NCI-H460 (cell line): ENCODE results near the gene TSEN54. TPM values are rescaled to one million over a fixed set of nuclear protein-coding genes. Genes with fewer than 3 reads are reported as not detected.

Experiments
- DNase-seq: peaks from one replicate; pipeline ENCODE4 v3.0.0-alpha.2; 2016; ENCODE audit warnings: low read depth; ENCODE audit errors: extremely low read depth
- total RNA-seq: library from RNA; depleted of rRNA; stranded (reverse); fragments of >200 nt; shearing (Covaris generic); gene quantifications from 2 replicates; pipeline ENCODE4 v1.2.3, GENCODE V29; 2014

Gene TSEN54
- total RNA-seq, 1 experiment from 2014 or later = 17.3 TPM

DNA sequence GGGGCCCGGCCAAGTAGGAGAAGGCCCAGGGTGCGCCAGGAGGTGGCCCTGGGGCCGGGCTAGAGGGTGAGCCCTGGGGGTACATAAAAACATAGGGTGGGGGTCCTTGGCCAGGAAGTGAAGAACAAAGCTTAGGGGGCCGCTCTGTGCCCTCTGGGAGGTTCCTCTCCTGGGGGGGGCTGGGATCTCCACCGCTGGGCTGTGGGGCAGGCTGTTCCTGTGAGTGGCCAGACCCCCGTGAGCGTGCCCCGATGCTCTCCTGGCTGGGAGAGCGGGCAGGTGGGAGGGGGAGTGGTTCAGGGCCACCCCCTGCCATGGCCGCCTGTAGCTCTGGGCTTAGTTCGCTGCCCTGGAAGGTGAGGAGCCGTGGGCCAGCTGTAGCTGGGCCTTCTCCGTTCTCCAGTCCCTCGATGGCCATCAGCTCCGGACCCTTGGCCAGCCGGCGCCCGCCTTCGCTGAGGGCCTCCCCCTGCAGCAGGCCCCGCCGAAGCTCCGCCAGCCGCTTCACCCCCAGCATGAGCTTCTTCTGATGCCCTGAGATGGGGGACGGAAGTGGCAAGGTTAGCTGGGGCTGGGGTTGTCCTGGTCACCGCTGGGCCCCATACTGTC is 13.5 kb upstream of the TSEN54 start:
- DNase-seq = no peak

DNA sequence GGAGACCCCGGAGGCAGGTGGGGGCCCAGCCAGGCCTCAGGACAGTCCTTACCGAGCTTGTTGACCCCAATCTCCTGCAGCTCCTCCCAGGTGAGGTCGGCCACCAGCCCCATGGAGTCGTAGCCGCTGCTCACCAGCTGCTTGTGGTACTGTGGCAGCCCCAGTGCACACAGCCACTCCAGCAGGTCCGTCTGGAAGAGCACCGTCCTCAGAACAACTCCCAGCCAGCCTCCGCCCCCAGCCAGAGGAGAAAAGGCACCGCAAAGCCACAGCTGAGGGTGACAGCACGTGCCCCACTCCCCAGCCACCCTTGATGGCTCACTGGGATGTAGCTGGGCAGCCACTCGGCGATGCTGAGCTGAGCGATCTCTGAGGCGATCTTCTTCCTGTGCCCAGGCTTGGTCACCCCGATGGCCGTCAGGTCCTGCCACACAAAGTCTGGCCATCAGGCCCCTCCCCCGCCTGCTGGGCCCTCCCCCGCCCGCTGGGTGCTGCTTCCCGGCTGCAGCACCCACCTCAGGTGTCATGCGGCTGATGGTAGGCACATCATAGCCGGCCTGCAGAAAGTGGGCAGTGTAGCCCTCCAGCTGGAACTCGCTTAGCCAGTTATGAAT is 12.9 kb upstream of the TSEN54 start:
- no peak for DNase-seq

DNA sequence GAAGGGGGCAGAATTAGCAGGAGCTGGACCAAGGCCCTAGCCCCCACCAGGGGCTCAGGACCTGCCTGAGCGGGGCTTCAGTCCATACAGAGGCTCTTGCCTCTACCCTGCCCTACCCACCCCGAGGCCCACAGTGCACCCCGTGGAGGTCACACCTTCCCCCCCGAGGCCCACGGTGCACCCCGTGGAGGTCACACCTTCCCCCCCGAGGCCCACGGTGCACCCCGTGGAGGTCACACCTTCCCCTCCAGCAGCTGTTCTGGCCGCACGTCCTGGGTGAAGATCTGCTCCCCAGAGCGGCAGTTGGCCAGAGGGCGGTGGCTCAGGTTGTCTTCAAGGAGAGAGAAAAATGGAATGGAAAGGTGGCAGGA is 12.4 kb upstream of the TSEN54 start:
- DNase-seq = no peak

DNA sequence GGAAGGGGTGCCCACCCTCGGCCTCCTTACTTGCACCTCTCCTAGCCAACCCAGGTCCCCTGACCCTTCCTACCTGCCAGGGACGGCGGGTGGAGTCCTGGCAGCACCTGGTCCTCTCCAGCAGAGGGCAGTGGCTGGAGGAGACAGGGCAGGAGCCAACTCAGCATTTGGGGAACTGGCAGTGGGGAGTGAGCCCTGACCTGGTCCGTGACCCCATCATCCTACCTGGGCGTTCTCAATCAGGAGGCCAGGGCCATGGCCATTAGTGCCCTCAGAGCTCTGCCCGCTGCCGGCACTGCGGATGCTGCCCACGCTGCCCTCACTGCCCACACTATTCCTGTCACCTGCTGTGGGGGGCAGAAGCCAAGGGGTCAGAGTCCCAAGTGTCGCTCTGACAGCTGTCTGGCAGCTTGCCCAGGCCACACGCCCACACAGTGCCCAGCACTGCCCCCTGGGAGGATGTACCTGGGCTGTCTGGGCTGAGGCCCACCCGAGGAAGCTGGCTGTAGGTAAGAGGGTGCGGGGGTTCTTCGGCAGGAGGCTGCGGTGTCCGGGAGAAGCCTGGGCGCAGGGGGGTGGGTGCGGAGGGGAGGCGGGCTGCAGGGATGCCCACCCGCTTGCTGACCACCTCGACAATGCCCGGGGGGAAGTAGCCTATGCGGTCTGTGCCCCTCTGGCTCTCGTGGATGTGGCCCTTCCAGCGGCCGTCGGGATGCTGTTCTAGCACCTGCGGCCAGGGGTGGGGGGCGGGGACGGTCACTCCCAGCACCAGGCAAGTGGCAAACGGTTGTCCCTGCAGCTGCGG is 11.8 kb upstream of the TSEN54 start:
- peak; percentile 40 for DNase-seq

DNA sequence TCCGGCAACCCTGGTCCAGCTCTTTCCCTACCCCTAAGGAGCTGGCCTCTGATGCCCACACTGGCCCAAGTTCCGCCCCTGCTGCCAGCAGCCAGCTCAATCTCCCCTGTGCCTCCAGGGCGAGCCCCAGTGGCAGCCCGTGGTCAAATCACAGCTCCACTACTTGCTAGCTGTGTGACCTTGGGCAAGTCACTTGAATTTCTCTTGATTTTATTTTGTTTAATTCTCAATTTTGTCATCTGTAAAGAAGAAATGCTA is 11.2 kb upstream of the TSEN54 start:
- no peak for DNase-seq

DNA sequence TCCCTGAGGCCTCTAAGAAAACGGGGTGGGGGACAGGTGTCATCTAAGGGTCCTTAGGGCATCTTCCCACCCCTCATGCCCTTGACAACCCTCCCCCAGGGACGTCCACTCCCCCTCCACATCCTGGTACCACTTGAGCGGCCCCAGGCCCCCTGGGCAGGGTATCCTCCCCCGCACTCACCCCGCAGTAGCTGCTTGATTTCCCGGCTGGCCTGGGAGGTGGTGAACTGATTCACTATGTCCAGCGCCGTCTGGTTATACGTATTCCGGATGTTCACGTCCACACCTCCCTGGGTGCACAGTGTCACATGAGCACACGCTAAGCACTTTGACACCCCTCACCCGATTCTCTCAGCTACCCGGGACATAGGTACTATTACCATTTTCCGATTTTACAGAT is 10.7 kb upstream of the TSEN54 start:
- DNase-seq = no peak

DNA sequence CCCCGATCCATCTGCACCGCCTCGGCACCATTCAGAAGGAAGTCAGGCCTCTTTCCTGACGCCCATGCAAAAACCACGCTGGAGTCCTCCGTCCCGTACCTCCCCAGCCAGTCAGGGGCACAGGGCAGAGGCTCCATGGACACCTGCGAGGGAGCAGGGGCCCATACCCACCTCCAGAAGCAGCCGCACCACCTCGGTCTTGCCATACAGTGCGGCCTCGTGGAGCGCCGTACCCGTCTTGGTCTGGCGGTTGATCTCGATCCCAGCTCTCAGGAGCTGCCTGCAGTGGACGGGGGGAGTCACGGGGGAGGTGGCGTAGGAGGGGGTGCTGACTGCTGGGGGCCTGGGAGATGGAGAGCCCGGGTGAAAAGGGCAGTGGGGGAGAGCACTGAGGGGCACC is 10.2 kb upstream of the TSEN54 start:
- DNase-seq = no peak

DNA sequence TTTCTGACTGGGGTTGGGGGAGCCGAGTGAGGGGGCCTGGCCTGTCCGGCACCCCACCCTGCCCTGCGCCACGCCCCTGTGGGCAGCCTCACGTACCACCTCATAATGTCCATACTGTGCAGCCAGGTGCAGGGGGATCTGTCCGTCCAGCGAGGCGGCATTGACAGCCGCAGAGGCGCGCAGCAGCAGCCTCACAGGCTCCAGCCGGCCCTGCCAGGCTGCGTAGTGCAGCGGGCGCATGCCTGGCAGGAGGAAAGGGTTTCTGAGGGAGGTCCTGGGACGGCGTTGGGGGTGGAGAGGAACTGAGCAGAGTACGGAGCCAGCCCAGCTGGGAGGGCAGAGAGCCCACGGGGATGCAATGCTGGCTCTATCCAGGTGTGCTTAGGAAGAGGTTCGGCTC is 9.4 kb upstream of the TSEN54 start:
- DNase-seq = no peak

DNA sequence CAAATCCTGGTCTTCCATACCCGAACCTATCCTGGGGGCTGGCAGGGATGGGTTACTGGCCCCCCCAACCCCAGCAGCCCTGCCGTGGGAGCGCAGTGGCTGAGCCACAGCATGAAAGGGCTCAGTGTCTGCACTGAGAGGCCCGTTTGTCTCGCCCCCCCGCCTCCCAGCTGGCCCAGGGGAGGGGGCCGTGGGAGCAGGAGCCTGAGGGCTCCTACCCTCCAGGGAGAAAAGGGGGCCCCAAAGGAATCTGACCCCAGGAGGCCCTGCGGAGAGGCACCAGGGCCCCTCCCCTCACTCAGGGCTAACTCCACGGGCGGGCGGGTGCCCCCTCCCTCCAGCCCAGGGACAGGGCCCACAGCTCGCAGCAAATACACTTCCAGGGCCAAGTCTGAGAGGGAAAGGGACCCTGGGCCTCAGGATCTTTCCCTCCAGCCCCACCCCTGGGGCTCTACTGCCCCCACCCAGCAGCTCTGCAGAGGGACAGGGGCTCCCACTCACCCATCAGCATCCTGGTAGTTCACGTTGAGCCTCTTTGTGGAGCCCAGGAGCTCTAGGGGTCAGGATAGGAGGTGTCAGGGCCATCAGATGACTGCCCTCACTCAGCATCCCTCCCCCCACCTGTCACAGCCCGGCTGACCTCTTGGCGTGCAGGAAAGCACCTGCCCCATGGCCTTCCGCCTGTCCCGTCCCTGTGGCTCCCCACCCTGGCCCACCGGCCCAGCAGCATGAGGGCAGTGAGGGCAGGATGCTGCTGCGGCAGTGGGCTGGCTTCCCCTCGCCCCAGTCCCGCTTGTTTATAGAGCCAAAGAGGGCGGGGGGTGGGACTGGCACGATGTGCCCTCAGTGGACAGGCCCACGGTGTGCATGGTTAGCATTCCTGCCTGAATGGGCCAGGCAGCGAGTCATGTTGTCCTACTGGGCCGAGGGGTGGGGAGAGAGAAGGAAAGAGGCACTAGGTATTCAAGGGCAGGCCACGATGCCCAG is 8.3 kb upstream of the TSEN54 start:
- no peak for DNase-seq

DNA sequence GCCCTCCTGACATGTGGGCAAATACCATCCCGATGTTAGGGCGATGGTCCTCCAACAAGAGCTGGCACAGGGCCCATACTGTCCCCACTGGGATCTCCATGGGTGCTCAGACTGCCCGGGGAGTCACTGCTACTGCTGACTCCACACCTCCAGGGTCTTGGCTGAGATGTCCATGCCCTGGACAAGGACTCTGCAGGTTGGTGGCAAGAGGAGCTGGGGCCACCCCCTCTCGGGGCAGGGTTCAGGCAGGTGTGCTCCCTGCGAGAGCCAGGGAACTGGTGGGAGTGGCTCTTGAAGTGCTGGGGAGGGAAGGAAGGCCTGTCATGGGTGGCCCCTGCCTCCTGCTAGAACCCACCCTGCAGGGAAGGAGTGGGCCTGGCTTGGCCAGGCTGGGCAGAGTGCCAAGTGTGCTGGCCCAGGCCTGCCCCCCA is 7.4 kb upstream of the TSEN54 start:
- no peak for DNase-seq

DNA sequence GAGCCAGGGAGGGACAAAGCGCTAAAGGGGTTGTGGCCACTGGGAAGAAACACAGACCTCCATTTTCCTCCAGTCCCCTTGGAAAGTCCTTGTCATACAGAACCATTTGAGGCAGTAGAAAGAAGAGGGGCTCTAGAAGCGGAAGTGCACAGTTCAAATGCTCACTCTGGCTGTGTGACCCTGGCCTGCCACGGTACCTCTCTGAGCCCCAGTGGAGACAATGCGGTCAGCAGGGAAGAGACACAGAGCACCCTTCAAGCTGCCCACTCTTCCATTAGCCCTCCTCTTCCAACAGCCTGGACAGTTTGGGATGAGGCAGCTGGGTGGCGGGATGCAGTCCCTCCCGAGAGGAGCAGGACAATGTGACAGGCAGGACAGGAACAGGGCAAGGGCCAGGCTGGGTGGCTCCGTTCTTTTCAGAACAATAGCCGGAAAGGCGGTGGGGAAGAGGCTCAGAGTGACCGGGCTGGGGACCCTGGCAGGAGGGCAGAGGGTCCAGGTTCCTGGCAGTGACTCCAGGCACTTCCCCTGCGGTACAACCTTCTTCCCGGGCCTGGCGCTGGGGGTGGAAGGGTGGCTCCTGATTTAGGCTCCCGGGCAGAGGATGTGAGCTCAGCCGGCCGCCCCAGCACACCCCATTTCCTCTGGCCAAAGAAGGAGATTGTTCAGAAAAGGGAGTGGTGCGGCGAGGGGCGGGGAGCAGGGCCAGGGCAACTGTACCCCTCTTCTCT is 6.6 kb upstream of the TSEN54 start:
- no peak for DNase-seq

DNA sequence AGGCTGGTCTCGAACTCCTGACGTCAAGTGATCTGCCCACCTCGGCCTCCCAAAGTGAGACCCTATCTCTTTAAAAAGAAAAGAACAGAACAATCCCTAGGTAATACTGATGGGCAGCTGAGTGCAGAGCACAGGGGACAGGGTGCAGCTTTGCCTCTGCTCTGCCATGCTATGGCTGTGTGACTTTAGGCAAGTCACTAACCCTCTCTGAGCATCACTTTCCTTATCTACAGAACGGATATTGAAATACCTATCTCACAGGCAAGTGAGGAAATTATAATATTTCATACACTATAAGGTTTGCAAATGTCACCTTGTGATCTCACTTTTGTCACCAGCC is 5.1 kb upstream of the TSEN54 start:
- DNase-seq = no peak

DNA sequence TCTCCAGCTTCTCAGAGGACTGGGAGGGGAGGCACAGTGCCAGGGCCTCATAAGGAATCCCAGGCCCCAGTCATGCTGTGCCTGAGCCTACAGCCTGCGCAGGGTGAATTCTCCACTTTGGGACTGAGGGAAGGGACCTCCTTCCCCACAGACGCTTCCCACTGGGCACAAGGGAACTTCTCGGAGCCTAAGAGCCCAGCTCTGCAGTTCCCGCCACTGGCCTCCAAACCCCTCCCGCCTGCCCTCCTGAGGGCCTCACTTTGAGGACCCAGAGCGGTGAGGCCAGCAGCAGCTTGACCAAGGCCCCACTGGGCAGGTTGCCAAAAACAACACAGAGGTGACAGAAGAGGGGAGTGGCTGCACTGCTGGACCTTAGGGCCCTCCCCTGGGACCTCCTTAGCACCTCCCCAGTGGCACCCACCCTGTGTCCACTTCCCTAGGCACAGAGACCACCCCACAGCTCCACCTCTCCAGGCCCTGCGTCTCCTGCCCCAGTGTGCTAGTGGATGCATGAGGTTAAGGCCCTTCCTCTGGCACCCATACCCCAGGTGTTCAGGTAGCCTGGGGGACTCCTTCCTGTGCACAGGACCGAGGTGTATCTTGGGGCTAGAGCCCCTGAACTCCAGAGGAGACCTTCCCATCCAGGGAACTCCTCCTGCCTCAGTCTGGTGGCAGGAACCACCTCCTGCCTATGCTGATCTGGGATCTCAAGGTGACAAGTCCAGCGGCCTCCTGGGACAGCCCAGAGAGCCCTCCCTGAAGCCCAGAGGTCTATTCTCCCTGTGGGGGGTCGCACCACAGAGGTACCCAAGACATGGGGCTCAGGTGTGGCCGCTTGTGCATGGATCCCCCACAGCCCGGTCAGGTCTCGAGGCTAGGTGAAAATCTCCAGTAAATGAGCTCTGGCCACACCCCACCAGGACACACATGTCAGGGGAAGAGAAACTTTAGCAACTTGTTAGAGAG is 4.4 kb upstream of the TSEN54 start:
- no peak for DNase-seq

DNA sequence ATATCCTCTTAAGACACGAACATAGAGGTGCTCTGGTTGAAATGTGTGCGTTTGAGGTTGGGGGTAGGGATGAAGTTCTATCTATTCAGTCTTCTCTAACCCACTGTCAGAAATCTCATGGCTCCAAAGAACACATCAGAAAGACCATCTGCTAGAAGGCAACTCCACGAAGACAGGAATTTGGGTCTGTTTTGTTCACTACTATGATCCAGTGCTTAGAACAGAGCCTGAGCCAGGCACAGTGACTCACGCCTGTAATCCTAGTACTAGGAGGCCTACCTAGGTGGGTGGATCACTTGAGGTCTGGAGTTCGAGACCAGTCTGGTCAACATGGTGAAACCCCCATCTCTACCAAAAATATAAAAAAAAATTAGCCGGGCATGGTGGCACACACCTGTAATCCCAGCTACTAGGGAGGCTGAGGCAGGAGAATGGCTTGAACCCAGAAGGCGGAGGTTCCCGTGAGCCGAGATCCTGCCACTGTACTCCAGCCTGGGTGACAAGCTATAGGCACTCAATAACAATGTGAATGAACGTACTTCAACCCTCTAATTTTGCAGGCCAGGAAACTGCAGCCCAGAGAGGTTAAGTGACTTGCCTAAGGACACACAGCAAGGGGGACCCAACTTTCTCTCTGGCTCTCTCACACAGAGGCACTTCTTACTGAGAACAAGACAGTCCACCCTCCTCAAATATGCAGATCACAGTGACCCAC is 3.2 kb upstream of the TSEN54 start:
- DNase-seq = no peak

DNA sequence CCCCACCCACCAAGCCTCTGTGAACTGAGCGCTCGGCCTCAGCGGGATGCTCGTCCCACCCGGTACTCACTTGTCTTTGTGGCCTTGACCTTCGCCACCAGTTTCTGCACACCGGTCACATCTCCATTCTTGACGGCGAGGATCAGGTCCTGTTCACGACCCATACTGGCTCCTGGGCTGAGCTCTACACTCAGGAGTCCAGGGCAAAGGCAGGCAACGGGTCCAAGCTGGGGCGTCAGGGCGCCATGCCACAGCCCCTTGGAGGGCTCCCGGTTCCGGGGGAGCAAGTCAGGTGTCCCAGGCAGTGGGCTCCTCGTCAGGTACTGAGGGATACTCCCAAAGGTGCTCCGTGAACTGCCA is 2.7 kb upstream of the TSEN54 start:
- no peak for DNase-seq

DNA sequence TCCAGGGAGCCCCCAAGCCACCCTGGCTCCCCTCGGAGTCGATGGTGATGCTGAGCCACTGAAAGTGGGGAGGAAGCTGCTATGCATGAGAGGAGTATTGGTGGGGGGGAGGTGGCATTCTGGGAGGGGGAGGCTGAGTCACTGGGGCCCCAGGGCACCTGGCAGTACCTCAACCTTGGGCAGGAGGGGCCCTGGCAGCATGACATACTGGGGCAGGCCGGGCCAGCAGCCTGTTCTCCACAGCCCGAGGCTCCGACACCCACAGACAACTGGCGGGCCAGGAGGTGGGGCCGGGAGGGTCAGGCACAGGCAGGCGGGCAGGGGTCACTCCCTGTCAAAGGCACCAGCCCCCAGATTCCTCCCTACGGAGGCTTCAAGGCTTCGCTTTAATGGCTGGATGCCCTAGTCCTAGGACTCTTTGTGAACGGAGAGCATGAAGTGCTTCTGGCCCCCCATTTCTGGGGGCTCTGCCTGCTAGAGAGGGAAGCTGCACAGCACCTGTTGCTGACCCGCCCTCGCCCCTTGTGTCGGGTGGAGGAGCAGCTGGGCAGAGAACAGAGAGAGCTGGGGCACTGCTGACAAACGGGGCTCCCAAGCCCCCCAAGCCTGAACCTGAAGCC is 1.9 kb upstream of the TSEN54 start:
- DNase-seq = no peak

DNA sequence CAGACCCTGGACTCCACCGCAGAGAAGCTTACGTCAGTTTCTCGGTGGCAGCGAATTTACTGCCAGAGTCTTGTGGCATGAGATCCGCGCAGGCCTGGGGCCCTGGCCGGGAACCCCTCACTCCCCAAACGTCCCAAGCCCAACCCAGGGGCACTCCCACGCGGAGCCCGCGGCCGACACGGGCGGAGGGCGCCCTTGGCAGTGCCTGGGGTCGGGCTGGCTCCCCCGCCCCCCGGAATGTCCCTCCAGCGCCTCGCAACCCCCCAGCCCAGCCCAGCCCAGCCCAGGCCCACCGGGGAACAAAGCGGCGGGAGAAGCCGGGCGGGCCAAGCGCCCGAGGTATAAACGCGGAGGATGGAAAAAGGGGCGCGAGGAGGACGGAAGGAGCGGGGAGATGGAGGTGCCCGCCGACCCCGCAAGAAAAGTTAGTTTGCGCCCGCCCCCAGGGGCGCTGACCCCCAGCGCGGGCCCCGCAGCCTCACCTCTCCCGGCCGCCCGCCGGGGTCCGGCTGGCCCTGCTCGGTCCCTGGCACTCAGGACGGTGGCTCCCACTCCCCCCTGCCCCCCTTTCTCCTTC is 1.3 kb upstream of the TSEN54 start:
- no peak for DNase-seq
